HEK293 (cell line): ENCODE data around the gene NDRG4.

ENCODE experiments used
- CTCF ChIA-PET: fragments of 350-600 bp; formaldehyde crosslinking; extraction: SDS; loops from one replicate; lab custom pipeline; 2021; ENCODE audit warnings: antibody characterized with exemption; lab: Yijun Ruan, JAX
- POLR2A ChIA-PET: fragments of 300-600 bp; formaldehyde crosslinking; extraction: SDS; loops from one replicate; lab custom pipeline; 2020; ENCODE audit warnings: antibody characterized with exemption, inconsistent platforms; lab: Yijun Ruan, JAX
- H3K27ac ChIP-seq: fragments of 200-500 bp; sonication (Bioruptor generic); 2 replicates; pipeline ENCODE4 v1.5.1; 2014; ENCODE audit warnings: low read depth, low read length, control low read depth, inconsistent platforms; ENCODE audit errors: extremely low read depth
- H3K36me3 ChIP-seq, 2 experiments: fragments of 200-500 bp in 1 of 2; sonication (Bioruptor generic) in 1 of 2; 1 replicate in 1 of 2; 2 replicates in 1 of 2; pipeline ENCODE4 v1.5.1; 2014 to 2017; ENCODE audit warnings: inconsistent platforms in 2 of 2, low read length in 2 of 2; ENCODE audit not compliant: control insufficient read depth in 2 of 2, insufficient read depth in 1 of 2
- H3K4me1 ChIP-seq: fragments of 200-500 bp; sonication (Bioruptor generic); 2 replicates; pipeline ENCODE4 v1.5.1; 2014; ENCODE audit warnings: mild to moderate bottlenecking, low read length, inconsistent platforms; ENCODE audit not compliant: control insufficient read depth, insufficient read depth
- H3K4me3 ChIP-seq: 2 replicates; pipeline ENCODE4 v1.5.1; 2011; ENCODE audit warnings: low read depth, mild to moderate bottlenecking, control low read depth, low read length, moderate library complexity
- H3K9me3 ChIP-seq: fragments of 200-500 bp; sonication (Bioruptor generic); 2 replicates; pipeline ENCODE4 v1.5.1; 2014; ENCODE audit warnings: low read depth, low read length, inconsistent platforms; ENCODE audit not compliant: control insufficient read depth, insufficient read depth
- KLF8 ChIP-seq: fragments of 450-650 bp; formaldehyde crosslinking; IDR thresholded peaks from 2 replicates; pipeline ENCODE4 v1.5.1; 2016; ENCODE audit warnings: missing biosample characterization, missing genetic modification characterization
- ZBTB21 ChIP-seq: fragments of 450-650 bp; formaldehyde crosslinking; IDR thresholded peaks from 2 replicates; pipeline ENCODE4 v1.5.1; 2017; ENCODE audit warnings: missing biosample characterization, missing genetic modification characterization
- ZNF10 ChIP-seq: fragments of 450-650 bp; formaldehyde crosslinking; IDR thresholded peaks from 2 replicates; pipeline ENCODE4 v1.5.1; 2017; ENCODE audit warnings: missing biosample characterization, missing genetic modification characterization
- ZNF140 ChIP-seq: fragments of 450-650 bp; formaldehyde crosslinking; IDR thresholded peaks from 2 replicates; pipeline ENCODE4 v1.5.1; 2016; ENCODE audit warnings: missing biosample characterization, missing genetic modification characterization
- ZNF202 ChIP-seq: fragments of 450-650 bp; formaldehyde crosslinking; IDR thresholded peaks from 2 replicates; pipeline ENCODE4 v1.5.1; 2016; ENCODE audit warnings: missing biosample characterization, missing genetic modification characterization, borderline replicate concordance
- ZNF223 ChIP-seq: fragments of 450-650 bp; formaldehyde crosslinking; IDR thresholded peaks from 2 replicates; pipeline ENCODE4 v1.5.1; 2016; ENCODE audit warnings: missing biosample characterization, missing genetic modification characterization
- ZNF23 ChIP-seq: fragments of 450-650 bp; formaldehyde crosslinking; IDR thresholded peaks from 2 replicates; pipeline ENCODE4 v1.5.1; 2016; ENCODE audit warnings: missing biosample characterization, missing genetic modification characterization, borderline replicate concordance
- ZNF292 ChIP-seq: fragments of 450-650 bp; formaldehyde crosslinking; IDR thresholded peaks from 2 replicates; pipeline ENCODE4 v1.5.1; 2016; ENCODE audit warnings: low read depth, missing biosample characterization, missing genetic modification characterization, borderline replicate concordance
- ZNF404 ChIP-seq: fragments of 450-650 bp; formaldehyde crosslinking; IDR thresholded peaks from 2 replicates; pipeline ENCODE4 v1.5.1; 2017; ENCODE audit warnings: missing biosample characterization, missing genetic modification characterization
- ZNF510 ChIP-seq: fragments of 450-650 bp; formaldehyde crosslinking; IDR thresholded peaks from 2 replicates; pipeline ENCODE4 v1.5.1; 2018; ENCODE audit warnings: mild to moderate bottlenecking, missing genetic modification characterization, missing biosample characterization; ENCODE audit not compliant: insufficient replicate concordance
- ZNF530 ChIP-seq: fragments of 450-650 bp; formaldehyde crosslinking; IDR thresholded peaks from 2 replicates; pipeline ENCODE4 v1.5.1; 2016; ENCODE audit warnings: low read depth, missing biosample characterization, missing genetic modification characterization
- ZNF555 ChIP-seq: fragments of 450-650 bp; formaldehyde crosslinking; conservative IDR thresholded peaks from 2 replicates; pipeline ENCODE4 v1.5.1; 2017; ENCODE audit warnings: missing biosample characterization, mild to moderate bottlenecking, missing genetic modification characterization, inconsistent platforms
- ZNF558 ChIP-seq: fragments of 450-650 bp; formaldehyde crosslinking; IDR thresholded peaks from 2 replicates; pipeline ENCODE4 v1.5.1; 2016; ENCODE audit warnings: missing biosample characterization, missing genetic modification characterization
- ZNF629 ChIP-seq: fragments of 450-650 bp; formaldehyde crosslinking; IDR thresholded peaks from 2 replicates; pipeline ENCODE4 v1.5.1; 2017; ENCODE audit warnings: missing biosample characterization, missing genetic modification characterization
- ZNF664 ChIP-seq: fragments of 450-650 bp; formaldehyde crosslinking; IDR thresholded peaks from 2 replicates; pipeline ENCODE4 v1.5.1; 2016; ENCODE audit warnings: missing biosample characterization, missing genetic modification characterization
- TF ChIP-seq, protein P1 (sequence below): fragments of 450-650 bp; formaldehyde crosslinking; IDR thresholded peaks from 2 replicates; pipeline ENCODE4 v1.5.1; 2016; ENCODE audit warnings: missing biosample characterization, missing genetic modification characterization
- TF ChIP-seq, protein P2 (sequence below): fragments of 450-650 bp; formaldehyde crosslinking; IDR thresholded peaks from 2 replicates; pipeline ENCODE4 v1.5.1; 2017; ENCODE audit warnings: missing biosample characterization, missing genetic modification characterization
- TF ChIP-seq, protein P3 (sequence below): fragments of 450-650 bp; formaldehyde crosslinking; IDR thresholded peaks from 2 replicates; pipeline ENCODE4 v1.5.1; 2017; ENCODE audit warnings: missing biosample characterization, missing genetic modification characterization
- TF ChIP-seq, protein P4 (sequence below): fragments of 450-650 bp; formaldehyde crosslinking; conservative IDR thresholded peaks from 2 replicates; pipeline ENCODE4 v1.5.1; 2016; ENCODE audit warnings: low read depth, missing biosample characterization, missing genetic modification characterization
- TF ChIP-seq, protein P5 (sequence below): fragments of 450-650 bp; formaldehyde crosslinking; IDR thresholded peaks from 2 replicates; pipeline ENCODE4 v1.5.1; 2016; ENCODE audit warnings: missing biosample characterization, missing genetic modification characterization

The NDRG4 gene

DNA sequence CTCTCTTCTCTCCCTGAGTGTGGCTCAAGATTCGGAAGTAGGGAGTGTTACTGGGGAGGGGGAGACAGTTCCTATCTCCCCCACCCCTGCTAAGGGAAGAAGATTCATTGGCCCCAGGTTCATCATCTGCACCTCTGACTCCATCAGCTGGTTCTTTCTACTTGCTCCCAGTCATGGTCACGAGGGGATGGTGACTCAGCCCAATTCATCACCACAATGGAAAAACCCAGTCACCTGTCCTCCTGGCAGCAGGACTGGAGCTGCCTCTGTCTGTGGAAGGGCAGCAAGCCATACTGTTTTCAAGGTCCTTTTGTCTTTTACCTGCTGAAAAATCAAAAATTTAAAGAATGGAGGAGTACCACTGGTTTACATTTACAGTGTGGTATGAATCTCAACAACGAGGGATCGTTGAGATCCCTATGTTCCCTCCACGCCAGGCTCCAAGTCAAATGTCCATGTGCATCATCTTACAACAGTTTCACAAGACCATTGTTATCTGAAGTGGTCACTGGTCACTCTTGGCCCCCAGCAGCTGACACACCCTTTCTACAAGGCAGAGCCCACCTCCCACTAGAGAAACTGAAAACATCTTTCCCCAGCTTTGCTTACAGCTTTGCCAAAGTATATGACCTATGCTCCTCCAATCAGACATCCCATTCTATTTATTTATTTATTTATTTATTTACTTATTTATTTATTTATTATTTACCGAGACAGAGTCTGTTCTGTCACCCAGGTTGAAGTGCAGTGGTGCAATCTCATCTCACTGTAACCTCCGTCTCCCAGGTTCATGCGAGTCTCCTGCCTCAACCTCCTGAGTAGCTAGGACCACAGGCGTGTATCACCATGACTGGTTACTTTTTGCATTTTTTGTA lies 40.4 kb upstream of the NDRG4 start:
- no peak overlapping the region for H3K4me3 ChIP-seq
- H3K27ac ChIP-seq, result no peak overlapping the region
- POLR2A ChIA-PET, result no interaction called here
- CTCF ChIA-PET, result interaction anchor here (0.6 to 1.6 kb wide), 3 partner anchors 27 to 125 kb away, joined by 3 to 6 read pairs (median 4); no protein-coding TSS in a partner anchor
- no peaks in the 10 kb centered on the region for H3K36me3 ChIP-seq
- H3K4me1 ChIP-seq, result peaks cover 3% of the 10 kb centered on the region; the same call in 1 of the 2 replicates
- H3K9me3 ChIP-seq, result no peaks in the 10 kb centered on the region
- TF ChIP-seq ZNF629 (tag by site-specific recombination), result 0 out of 2 replicates have a peak, but pooled peaks have one; percentile 13
- TF ChIP-seq, protein P1, sequence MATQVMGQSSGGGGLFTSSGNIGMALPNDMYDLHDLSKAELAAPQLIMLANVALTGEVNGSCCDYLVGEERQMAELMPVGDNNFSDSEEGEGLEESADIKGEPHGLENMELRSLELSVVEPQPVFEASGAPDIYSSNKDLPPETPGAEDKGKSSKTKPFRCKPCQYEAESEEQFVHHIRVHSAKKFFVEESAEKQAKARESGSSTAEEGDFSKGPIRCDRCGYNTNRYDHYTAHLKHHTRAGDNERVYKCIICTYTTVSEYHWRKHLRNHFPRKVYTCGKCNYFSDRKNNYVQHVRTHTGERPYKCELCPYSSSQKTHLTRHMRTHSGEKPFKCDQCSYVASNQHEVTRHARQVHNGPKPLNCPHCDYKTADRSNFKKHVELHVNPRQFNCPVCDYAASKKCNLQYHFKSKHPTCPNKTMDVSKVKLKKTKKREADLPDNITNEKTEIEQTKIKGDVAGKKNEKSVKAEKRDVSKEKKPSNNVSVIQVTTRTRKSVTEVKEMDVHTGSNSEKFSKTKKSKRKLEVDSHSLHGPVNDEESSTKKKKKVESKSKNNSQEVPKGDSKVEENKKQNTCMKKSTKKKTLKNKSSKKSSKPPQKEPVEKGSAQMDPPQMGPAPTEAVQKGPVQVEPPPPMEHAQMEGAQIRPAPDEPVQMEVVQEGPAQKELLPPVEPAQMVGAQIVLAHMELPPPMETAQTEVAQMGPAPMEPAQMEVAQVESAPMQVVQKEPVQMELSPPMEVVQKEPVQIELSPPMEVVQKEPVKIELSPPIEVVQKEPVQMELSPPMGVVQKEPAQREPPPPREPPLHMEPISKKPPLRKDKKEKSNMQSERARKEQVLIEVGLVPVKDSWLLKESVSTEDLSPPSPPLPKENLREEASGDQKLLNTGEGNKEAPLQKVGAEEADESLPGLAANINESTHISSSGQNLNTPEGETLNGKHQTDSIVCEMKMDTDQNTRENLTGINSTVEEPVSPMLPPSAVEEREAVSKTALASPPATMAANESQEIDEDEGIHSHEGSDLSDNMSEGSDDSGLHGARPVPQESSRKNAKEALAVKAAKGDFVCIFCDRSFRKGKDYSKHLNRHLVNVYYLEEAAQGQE (tag by site-specific recombination), result peak; percentile 66
- TF ChIP-seq, protein P2, sequence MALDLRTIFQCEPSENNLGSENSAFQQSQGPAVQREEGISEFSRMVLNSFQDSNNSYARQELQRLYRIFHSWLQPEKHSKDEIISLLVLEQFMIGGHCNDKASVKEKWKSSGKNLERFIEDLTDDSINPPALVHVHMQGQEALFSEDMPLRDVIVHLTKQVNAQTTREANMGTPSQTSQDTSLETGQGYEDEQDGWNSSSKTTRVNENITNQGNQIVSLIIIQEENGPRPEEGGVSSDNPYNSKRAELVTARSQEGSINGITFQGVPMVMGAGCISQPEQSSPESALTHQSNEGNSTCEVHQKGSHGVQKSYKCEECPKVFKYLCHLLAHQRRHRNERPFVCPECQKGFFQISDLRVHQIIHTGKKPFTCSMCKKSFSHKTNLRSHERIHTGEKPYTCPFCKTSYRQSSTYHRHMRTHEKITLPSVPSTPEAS (tag by site-specific recombination), result no peak
- TF ChIP-seq KLF8 (tag by site-specific recombination), result 0 out of 2 replicates have a peak, but pooled peaks have one; percentile 36
- 0 out of 2 replicates have a peak, but pooled peaks have one; percentile 22 for TF ChIP-seq ZNF530 (tag by site-specific recombination)
- TF ChIP-seq ZNF223 (tag by site-specific recombination), result no peak
- TF ChIP-seq ZNF555 (tag by site-specific recombination), result peak; percentile 69
- 0 out of 2 replicates have a peak, but pooled peaks have one; percentile 54 for TF ChIP-seq ZNF404
- peak; percentile 60; the same call in 1 of the 2 replicates for TF ChIP-seq ZNF140 (tag by site-specific recombination)
- TF ChIP-seq ZBTB21 (tag by site-specific recombination), result peak; percentile 21; the same call in 1 of the 2 replicates
- TF ChIP-seq ZNF510 (tag by site-specific recombination), result peak; percentile 11
- 0 out of 2 replicates have a peak, but pooled peaks have one; percentile 44 for TF ChIP-seq ZNF10 (tag by site-specific recombination)
- TF ChIP-seq ZNF664 (tag by site-specific recombination), result peak; percentile 57; the same call in 1 of the 2 replicates
- peak; percentile 60; the same call in 1 of the 2 replicates for TF ChIP-seq ZNF292 (tag by site-specific recombination)
- 0 out of 2 replicates have a peak, but pooled peaks have one; percentile 45 for TF ChIP-seq ZNF202 (tag by site-specific recombination)
- TF ChIP-seq, protein P3, sequence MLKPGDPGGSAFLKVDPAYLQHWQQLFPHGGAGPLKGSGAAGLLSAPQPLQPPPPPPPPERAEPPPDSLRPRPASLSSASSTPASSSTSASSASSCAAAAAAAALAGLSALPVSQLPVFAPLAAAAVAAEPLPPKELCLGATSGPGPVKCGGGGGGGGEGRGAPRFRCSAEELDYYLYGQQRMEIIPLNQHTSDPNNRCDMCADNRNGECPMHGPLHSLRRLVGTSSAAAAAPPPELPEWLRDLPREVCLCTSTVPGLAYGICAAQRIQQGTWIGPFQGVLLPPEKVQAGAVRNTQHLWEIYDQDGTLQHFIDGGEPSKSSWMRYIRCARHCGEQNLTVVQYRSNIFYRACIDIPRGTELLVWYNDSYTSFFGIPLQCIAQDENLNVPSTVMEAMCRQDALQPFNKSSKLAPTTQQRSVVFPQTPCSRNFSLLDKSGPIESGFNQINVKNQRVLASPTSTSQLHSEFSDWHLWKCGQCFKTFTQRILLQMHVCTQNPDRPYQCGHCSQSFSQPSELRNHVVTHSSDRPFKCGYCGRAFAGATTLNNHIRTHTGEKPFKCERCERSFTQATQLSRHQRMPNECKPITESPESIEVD (tag by site-specific recombination), result no peak
- TF ChIP-seq, protein P4, sequence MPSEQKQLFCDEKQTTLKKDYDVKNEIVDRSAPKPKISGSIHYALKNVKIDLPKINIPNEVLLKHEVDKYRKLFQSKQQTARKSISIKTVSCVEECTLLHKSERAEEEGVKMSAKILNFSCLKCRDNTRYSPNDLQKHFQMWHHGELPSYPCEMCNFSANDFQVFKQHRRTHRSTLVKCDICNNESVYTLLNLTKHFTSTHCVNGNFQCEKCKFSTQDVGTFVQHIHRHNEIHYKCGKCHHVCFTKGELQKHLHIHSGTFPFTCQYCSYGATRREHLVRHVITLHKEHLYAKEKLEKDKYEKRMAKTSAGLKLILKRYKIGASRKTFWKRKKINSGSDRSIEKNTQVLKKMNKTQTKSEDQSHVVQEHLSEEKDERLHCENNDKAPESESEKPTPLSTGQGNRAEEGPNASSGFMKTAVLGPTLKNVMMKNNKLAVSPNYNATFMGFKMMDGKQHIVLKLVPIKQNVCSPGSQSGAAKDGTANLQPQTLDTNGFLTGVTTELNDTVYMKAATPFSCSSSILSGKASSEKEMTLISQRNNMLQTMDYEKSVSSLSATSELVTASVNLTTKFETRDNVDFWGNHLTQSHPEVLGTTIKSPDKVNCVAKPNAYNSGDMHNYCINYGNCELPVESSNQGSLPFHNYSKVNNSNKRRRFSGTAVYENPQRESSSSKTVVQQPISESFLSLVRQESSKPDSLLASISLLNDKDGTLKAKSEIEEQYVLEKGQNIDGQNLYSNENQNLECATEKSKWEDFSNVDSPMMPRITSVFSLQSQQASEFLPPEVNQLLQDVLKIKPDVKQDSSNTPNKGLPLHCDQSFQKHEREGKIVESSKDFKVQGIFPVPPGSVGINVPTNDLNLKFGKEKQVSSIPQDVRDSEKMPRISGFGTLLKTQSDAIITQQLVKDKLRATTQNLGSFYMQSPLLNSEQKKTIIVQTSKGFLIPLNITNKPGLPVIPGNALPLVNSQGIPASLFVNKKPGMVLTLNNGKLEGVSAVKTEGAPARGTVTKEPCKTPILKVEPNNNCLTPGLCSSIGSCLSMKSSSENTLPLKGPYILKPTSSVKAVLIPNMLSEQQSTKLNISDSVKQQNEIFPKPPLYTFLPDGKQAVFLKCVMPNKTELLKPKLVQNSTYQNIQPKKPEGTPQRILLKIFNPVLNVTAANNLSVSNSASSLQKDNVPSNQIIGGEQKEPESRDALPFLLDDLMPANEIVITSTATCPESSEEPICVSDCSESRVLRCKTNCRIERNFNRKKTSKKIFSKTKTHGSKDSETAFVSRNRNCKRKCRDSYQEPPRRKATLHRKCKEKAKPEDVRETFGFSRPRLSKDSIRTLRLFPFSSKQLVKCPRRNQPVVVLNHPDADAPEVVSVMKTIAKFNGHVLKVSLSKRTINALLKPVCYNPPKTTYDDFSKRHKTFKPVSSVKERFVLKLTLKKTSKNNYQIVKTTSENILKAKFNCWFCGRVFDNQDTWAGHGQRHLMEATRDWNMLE (tag by site-specific recombination), result peak; percentile 77
- TF ChIP-seq, protein P5, sequence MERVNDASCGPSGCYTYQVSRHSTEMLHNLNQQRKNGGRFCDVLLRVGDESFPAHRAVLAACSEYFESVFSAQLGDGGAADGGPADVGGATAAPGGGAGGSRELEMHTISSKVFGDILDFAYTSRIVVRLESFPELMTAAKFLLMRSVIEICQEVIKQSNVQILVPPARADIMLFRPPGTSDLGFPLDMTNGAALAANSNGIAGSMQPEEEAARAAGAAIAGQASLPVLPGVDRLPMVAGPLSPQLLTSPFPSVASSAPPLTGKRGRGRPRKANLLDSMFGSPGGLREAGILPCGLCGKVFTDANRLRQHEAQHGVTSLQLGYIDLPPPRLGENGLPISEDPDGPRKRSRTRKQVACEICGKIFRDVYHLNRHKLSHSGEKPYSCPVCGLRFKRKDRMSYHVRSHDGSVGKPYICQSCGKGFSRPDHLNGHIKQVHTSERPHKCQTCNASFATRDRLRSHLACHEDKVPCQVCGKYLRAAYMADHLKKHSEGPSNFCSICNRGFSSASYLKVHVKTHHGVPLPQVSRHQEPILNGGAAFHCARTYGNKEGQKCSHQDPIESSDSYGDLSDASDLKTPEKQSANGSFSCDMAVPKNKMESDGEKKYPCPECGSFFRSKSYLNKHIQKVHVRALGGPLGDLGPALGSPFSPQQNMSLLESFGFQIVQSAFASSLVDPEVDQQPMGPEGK (tag by site-specific recombination), result 0 out of 2 replicates have a peak, but pooled peaks have one; percentile 28
- no peak for TF ChIP-seq ZNF23 (tag by site-specific recombination)
- 0 out of 2 replicates have a peak, but pooled peaks have one; percentile 35 for TF ChIP-seq ZNF558 (tag by site-specific recombination)
